Fibroblast of lung (primary cell): ENCODE measurements around the gene LYPD1. TPM values are rescaled to one million over a fixed set of nuclear protein-coding genes. Genes with fewer than 3 reads are reported as not detected.

Experiments used
- DNase-seq, 2 donors: peaks; one replicate each; pipeline versions ENCODE4 v3.0.0 to v3.0.0-alpha.2; 2010; ENCODE audit warnings: low read depth in 2 of 2
- H2AFZ ChIP-seq: 2 replicates; pipeline ENCODE4 v1.5.1; 2012; ENCODE audit warnings: low read length, control low read depth, inconsistent platforms
- H3K27ac ChIP-seq: 2 replicates; pipeline ENCODE4 v1.5.1; 2011; ENCODE audit warnings: low read length, control low read depth; ENCODE audit not compliant: insufficient read depth
- H3K27me3 ChIP-seq: 2 replicates; pipeline ENCODE4 v1.5.1; 2011; ENCODE audit warnings: mild to moderate bottlenecking, low read length; ENCODE audit not compliant: control insufficient read depth, insufficient read depth
- H3K36me3 ChIP-seq: 2 replicates; pipeline ENCODE4 v1.5.1; 2011; ENCODE audit warnings: low read length; ENCODE audit not compliant: control insufficient read depth, insufficient read depth
- H3K4me1 ChIP-seq: 2 replicates; pipeline ENCODE4 v1.5.1; 2011; ENCODE audit warnings: low read length; ENCODE audit not compliant: control insufficient read depth, insufficient read depth; ENCODE audit errors: extremely low read depth
- H3K4me2 ChIP-seq: 2 replicates; pipeline ENCODE4 v1.5.1; 2011; ENCODE audit warnings: low read length, control low read depth; ENCODE audit not compliant: insufficient read depth; ENCODE audit errors: extremely low read depth
- H3K4me3 ChIP-seq, 4 experiments: fragments of 200-600 bp in 1 of 4; sonication (generic) in 1 of 4; replicated peaks in 1 of 4; 2 replicates each; pipeline ENCODE4 v1.5.1; 2011 to 2016; ENCODE audit warnings: low read length in 4 of 4, low read depth in 3 of 4, mild to moderate bottlenecking in 3 of 4, control low read depth in 2 of 4, inconsistent platforms in 1 of 4, mixed read lengths in 1 of 4; ENCODE audit not compliant: insufficient read depth in 1 of 4; ENCODE audit errors: control extremely low read depth in 1 of 4
- H3K79me2 ChIP-seq: 2 replicates; pipeline ENCODE4 v1.5.1; 2012; ENCODE audit warnings: mild to moderate bottlenecking, low read length, inconsistent platforms; ENCODE audit not compliant: control insufficient read depth, insufficient read depth
- H3K9ac ChIP-seq: 2 replicates; pipeline ENCODE4 v1.5.1; 2011; ENCODE audit warnings: mild to moderate bottlenecking, low read length, control low read depth; ENCODE audit not compliant: insufficient read depth
- H3K9me3 ChIP-seq: 2 replicates; pipeline ENCODE4 v1.5.1; 2012; ENCODE audit warnings: low read depth, low read length; ENCODE audit not compliant: control insufficient read depth, insufficient read depth
- H4K20me1 ChIP-seq: 2 replicates; pipeline ENCODE4 v1.5.1; 2011; ENCODE audit warnings: low read length; ENCODE audit not compliant: control insufficient read depth, insufficient read depth; ENCODE audit errors: extremely low read depth
- EZH2 ChIP-seq: IDR thresholded peaks from 2 replicates; pipeline ENCODE4 v1.5.1; 2012; ENCODE audit warnings: low read length, control low read depth, mild to moderate bottlenecking; ENCODE audit errors: missing control alignments
- polyA plus RNA-seq, 2 donors: library from polyadenylated mRNA; depleted of rRNA in 1 of 2; stranded (reverse) in 1 of 2; unstranded in 1 of 2; fragments of >200 nt; gene quantifications; 2 replicates each; pipeline ENCODE4 v1.2.1, GENCODE V29; 2011 to 2012; ENCODE audit warnings: missing spikeins in 1 of 2
- total RNA-seq: library from RNA; depleted of rRNA; stranded (reverse); fragments of >200 nt; gene quantifications from 2 replicates; pipeline ENCODE4 v1.2.1, GENCODE V29; 2014
- TF ChIP-seq, protein P1 (sequence below), 2 donors: IDR thresholded peaks in 1 of 2; conservative IDR thresholded peaks in 1 of 2; 1 replicate in 1 of 2; 2 replicates in 1 of 2; pipeline ENCODE4 v1.5.1; 2011 to 2012; ENCODE audit warnings: low read length in 2 of 2, control low read depth in 1 of 2, inconsistent platforms in 1 of 2, low read depth in 1 of 2, mild to moderate bottlenecking in 1 of 2

The LYPD1 gene
- total and polyA plus RNA-seq, 2 donors (not counting 1 experiment from before 2014, with no cell fraction given): 0.17 to 4.3 TPM

DNA sequence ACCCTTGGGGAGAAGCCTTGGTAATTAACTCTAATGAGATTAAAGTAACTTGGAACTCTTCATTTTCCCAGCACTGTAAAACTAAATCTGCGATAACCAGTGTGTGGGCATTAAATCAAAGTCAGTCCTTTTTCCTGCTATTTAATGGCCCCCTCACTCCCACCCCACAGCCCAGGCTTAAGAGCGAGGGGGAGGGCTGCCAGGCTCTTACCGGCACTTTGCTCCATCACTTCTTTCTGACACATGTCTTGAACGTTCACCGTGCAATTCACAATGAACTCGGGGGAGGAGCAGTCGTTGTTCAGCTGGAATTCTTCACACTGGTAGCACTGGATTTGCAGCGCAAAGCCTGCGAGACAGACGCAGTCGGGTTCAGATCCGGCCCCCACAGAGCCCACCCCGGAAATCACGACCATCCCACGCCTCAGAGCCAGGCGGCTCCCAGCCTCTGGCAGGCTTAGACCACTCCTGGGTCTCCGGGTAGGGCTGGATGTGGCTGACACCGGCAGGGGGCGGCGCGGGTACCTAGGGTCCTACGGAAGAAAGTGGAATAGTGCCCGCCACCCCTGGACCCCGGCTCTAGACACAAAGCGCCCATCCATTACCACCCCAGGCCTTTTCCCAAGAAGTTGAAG, 1.7 kb downstream of the LYPD1 start:
- Histone ChIP-seq H3K4me3 (peak overlapping the region in 1 of 4 experiments; percentile 27), H3K9ac (no peak overlapping the region), H3K9me3 (no peaks in the 10 kb centered on the region), H2AFZ (no peak overlapping the region), H3K27ac (no peak overlapping the region), H3K36me3 (no peaks in the 10 kb centered on the region), H3K4me1 (peaks cover 7% of the 10 kb centered on the region), H3K79me2 (no peaks in the 10 kb centered on the region), H4K20me1 (no peaks in the 10 kb centered on the region), H3K27me3 (no peaks in the 10 kb centered on the region), H3K4me2 (no peak overlapping the region)
- DNase-seq: peak in 1 of 2 donors; percentile 67
- TF ChIP-seq, protein P1, sequence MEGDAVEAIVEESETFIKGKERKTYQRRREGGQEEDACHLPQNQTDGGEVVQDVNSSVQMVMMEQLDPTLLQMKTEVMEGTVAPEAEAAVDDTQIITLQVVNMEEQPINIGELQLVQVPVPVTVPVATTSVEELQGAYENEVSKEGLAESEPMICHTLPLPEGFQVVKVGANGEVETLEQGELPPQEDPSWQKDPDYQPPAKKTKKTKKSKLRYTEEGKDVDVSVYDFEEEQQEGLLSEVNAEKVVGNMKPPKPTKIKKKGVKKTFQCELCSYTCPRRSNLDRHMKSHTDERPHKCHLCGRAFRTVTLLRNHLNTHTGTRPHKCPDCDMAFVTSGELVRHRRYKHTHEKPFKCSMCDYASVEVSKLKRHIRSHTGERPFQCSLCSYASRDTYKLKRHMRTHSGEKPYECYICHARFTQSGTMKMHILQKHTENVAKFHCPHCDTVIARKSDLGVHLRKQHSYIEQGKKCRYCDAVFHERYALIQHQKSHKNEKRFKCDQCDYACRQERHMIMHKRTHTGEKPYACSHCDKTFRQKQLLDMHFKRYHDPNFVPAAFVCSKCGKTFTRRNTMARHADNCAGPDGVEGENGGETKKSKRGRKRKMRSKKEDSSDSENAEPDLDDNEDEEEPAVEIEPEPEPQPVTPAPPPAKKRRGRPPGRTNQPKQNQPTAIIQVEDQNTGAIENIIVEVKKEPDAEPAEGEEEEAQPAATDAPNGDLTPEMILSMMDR (conservative IDR thresholded peaks at IDR 0.05 in 1 of 2, IDR thresholded peaks at IDR 0.05 in 1 of 2; ENCODE audit: low read depth in 1 of 2, low read length in 2 of 2): peak in 1 of 2 donors; percentile 43
- peak; percentile 7 for TF ChIP-seq EZH2

DNA sequence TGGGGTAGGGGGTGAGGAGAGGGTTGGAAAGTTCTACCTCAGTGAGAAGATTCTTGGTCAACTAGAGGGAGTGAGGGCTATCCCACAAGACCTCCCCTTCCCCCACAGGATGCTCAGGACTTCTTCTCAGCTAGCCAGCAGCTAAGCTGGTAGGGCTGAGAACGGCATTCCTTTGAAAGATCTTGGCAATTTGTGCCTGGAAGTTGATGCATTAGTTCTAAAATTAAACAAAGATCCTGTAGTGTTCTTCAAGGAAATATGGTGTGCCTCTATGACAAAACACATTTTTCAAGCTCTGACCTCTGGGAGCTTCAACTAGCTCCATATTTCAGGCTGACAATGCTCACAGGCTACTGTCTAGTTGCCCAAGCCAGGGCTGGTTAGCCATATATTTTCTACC, 2.3 kb downstream of the LYPD1 start:
- Histone ChIP-seq H3K79me2 (no peaks in the 10 kb centered on the region), H2AFZ (no peak overlapping the region), H3K4me2 (no peak overlapping the region), H3K27me3 (no peaks in the 10 kb centered on the region), H3K4me1 (peaks cover 7% of the 10 kb centered on the region), H3K4me3 (no peak overlapping the region), H3K9me3 (no peaks in the 10 kb centered on the region), H3K27ac (no peak overlapping the region), H3K36me3 (no peaks in the 10 kb centered on the region), H4K20me1 (no peaks in the 10 kb centered on the region), H3K9ac (no peak overlapping the region)
- TF ChIP-seq EZH2: no peak
- TF ChIP-seq, protein P1 (conservative IDR thresholded peaks at IDR 0.05 in 1 of 2, IDR thresholded peaks at IDR 0.05 in 1 of 2; ENCODE audit: low read depth in 1 of 2, low read length in 2 of 2): no peak
- peak in 1 of 2 donors; percentile 67 for DNase-seq

DNA sequence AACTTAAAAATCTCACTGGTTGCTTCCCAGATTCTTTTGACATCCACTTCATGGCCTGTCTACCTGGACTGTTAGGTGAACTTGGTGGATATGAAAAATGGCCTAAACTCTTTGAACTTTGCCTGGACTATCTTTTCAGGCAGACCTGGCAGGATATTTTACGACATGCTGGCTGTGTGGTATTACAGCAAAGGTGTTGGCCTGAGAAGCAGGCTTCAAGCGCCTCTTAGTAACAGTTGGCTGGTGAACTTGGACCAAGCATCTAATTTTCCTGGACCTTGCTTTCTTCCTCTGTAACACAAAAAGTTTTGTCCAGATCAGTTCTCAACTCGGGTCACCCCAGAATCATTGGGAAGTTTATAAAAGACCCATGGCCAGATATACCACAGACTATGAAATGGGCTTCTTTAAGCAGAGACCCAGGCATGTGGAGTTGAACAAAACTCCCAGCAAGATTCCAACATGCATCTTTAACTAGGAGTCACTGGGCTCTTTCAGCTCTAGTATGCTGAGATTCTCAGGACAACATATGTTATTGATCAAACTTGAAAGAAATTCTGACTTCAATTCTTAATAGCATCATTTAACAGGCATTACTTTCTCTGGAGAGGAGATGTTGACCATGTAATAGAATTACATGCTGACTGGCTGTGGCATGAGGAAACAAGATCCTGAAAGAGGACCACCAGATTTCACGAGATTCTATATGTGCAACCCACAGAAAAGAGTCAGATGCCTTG, 4.4 kb downstream of the LYPD1 start:
- no peaks in the 10 kb centered on the region for H3K9me3 ChIP-seq
- DNase-seq: no peak
- no peak for TF ChIP-seq EZH2
- TF ChIP-seq, protein P1 (conservative IDR thresholded peaks at IDR 0.05 in 1 of 2, IDR thresholded peaks at IDR 0.05 in 1 of 2; ENCODE audit: low read depth in 1 of 2, low read length in 2 of 2): no peak
- H3K4me3 ChIP-seq: no peak overlapping the region
- H3K79me2 ChIP-seq: no peaks in the 10 kb centered on the region
- H3K36me3 ChIP-seq: no peaks in the 10 kb centered on the region
- H3K27me3 ChIP-seq: no peaks in the 10 kb centered on the region
- H3K9ac ChIP-seq: no peak overlapping the region
- no peak overlapping the region for H2AFZ ChIP-seq
- H4K20me1 ChIP-seq: no peaks in the 10 kb centered on the region
- no peak overlapping the region for H3K27ac ChIP-seq
- H3K4me1 ChIP-seq: peaks cover 2% of the 10 kb centered on the region
- H3K4me2 ChIP-seq: no peak overlapping the region
